Measurements from ENCODE around the gene AASDH. TPM values are rescaled to one million over a fixed set of nuclear protein-coding genes. Genes with fewer than 3 reads are reported as not detected.
A peak's percentile ranks its signal among the peaks of the same experiment; 100 is the strongest.

AASDH gene
- polyA plus RNA-seq, 2 of the 4 experiments (the other 2 are of a cell fraction) = 4.8 to 12.2 TPM

GRCh38 chr4:56301181-56301996, 85.9 kb downstream of the AASDH start:
- peak; percentile 82 to 91 for TF ChIP-seq RAD21 (conservative IDR thresholded peaks at IDR 0.05 in 1 of 2, IDR thresholded peaks at IDR 0.05 in 1 of 2)
- TF ChIP-seq SMC3 (IDR thresholded peaks at IDR 0.05) = peak; percentile 77
- peak; percentile 77 for TF ChIP-seq CTCF (IDR thresholded peaks at IDR 0.05)
- no peak for TF ChIP-seq MAZ (IDR thresholded peaks at IDR 0.05; ENCODE audit: borderline replicate concordance, low read depth, low read length)
- no peak for TF ChIP-seq NPAS2 (CRISPR knock-in tag; IDR thresholded peaks at IDR 0.05; ENCODE audit: borderline replicate concordance)
- no peak for TF ChIP-seq REST (IDR thresholded peaks at IDR 0.05)
- no peaks in the 10 kb centered on the region for H3K4me1 ChIP-seq
- DNase-seq (ENCODE audit: low read depth in 1 of 2, low spot score in 1 of 2) (peak; percentile 38 to 75), FAIRE-seq (no peak), ATAC-seq (peak; percentile 99 to 100)
- H3K4me3 ChIP-seq = no peak overlapping the region
- H3K27ac ChIP-seq = no peak overlapping the region
- H3K4me2 ChIP-seq = peak overlapping the region; percentile 54
- CTCF ChIA-PET = interaction anchor here (0.6 to 1.4 kb wide), 10 partner anchors 9 to 382 kb away, joined by 3 to 14 read pairs (median 3); partner anchors contain the start of gene CEP135
- H3K9me3 ChIP-seq = no peaks in the 10 kb centered on the region
- POLR2A ChIA-PET = no interaction called here
- 14% methylated on average over 10 of the region's 10 CpGs for WGBS (ENCODE audit: missing lambda C conversion rate)

GRCh38 chr4:56298236-56298635, 89.1 kb downstream of the AASDH start:
- TF ChIP-seq ELK1 (IDR thresholded peaks at IDR 0.05; ENCODE audit: low read depth, low read length) (no peak), CTCF (IDR thresholded peaks at IDR 0.05) (no peak), RARB (CRISPR knock-in tag; IDR thresholded peaks at IDR 0.05) (no peak), POLR2AphosphoS2 (conservative IDR thresholded peaks at IDR 0.05; ENCODE audit: low read length) (no peak), HDAC2 (IDR thresholded peaks at IDR 0.05) (no peak), CBX8 (IDR thresholded peaks at IDR 0.05) (no peak), USF2 (IDR thresholded peaks at IDR 0.05) (no peak), JUNB (IDR thresholded peaks at IDR 0.05) (no peak), FOSL2 (IDR thresholded peaks at IDR 0.05) (no peak), FOSL2 (CRISPR knock-in tag; IDR thresholded peaks at IDR 0.05) (no peak), HOXB13 (CRISPR knock-in tag; IDR thresholded peaks at IDR 0.05; ENCODE audit: low read depth) (no peak), CHD4 (IDR thresholded peaks at IDR 0.05; ENCODE audit: borderline replicate concordance) (no peak), FOSB (CRISPR knock-in tag; IDR thresholded peaks at IDR 0.05) (no peak), CHD2 (IDR thresholded peaks at IDR 0.05; ENCODE audit: low read length, partially characterized antibody) (no peak), ATOH8 (CRISPR knock-in tag; IDR thresholded peaks at IDR 0.05; ENCODE audit: low read depth) (no peak), MAFK (IDR thresholded peaks at IDR 0.05; ENCODE audit: partially characterized antibody) (no peak), RCOR1 (IDR thresholded peaks at IDR 0.05; ENCODE audit: low read depth, low read length) (no peak), TFCP2L1 (CRISPR knock-in tag; IDR thresholded peaks at IDR 0.05) (no peak)
- ChIA-PET POLR2A (no interaction called here), CTCF (interaction anchor here (1.4 to 1.8 kb wide), 2 partner anchors 249 to 350 kb away, joined by 4 to 6 read pairs; partner anchors contain the start of gene CEP135)
- no peak overlapping the region for H3K4me2 ChIP-seq
- no peaks in the 10 kb centered on the region for H3K9me3 ChIP-seq
- 22% methylated on average over 3 of the region's 3 CpGs for WGBS (ENCODE audit: missing lambda C conversion rate)
- no peak overlapping the region for H3K27ac ChIP-seq
- DNase-seq (ENCODE audit: low read depth in 1 of 2, low spot score in 1 of 2) = no peak
- no peaks in the 10 kb centered on the region for H3K4me1 ChIP-seq
- ATAC-seq = no peak
- no peak overlapping the region for H3K4me3 ChIP-seq
- no peak for FAIRE-seq
